GM21526 (cell line): ENCODE data around the gene TOMT.
"Not testable (repeated sequence)": the region's sequence is repeated elsewhere in the genome, so short reads cannot be mapped to it uniquely, and the experiment has no call there.

Experiments
- ATAC-seq: cut with Tn5 transposase; IDR thresholded peaks from one replicate; pipeline ENCODE4 v1.9.1; 2021; ENCODE audit warnings: moderate library complexity; ENCODE audit not compliant: unreplicated experiment, low FRiP score

The TOMT gene

DNA sequence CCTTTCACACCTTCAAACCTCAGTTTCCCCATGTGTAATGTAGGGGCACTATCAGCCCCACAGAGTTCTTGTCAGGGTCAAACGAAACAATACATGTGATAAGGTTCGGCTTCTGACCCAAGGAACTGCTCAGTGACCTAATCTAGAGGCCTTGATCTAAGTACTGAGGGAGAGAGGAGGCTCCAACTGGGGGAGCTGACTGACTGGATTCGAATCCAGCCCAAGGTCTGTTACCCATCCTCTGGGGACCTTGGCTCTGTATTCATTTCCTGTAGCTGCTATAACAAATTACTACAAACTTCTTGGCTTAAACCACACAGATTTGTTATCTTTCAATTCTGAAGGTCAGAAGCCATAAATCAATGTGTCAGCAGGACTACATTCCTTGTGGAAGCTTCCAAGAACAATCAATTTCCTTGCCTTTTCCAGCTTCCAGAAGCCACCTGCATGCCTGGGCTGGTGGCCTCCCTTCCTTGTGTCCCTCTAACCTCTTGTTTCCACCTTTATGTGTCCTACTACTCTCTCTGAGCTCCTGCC lies 17.5 kb downstream of the TOMT start:
- no peak for ATAC-seq

GRCh38 chr11:72124046-72124445 lies 18.3 kb downstream of the TOMT start:
- no peak for ATAC-seq

- no peak for ATAC-seq
Measured at GRCh38 chr11:72125956-72126355, 20.2 kb downstream of the TOMT start.

- no peak for ATAC-seq
Measured at GRCh38 chr11:72127923-72128322, 22.2 kb downstream of the TOMT start.

- ATAC-seq: no peak
Measured at GRCh38 chr11:72129381-72129780, 23.7 kb downstream of the TOMT start.

GRCh38 chr11:72132646-72133045 lies 26.9 kb downstream of the TOMT start:
- no peak for ATAC-seq

DNA sequence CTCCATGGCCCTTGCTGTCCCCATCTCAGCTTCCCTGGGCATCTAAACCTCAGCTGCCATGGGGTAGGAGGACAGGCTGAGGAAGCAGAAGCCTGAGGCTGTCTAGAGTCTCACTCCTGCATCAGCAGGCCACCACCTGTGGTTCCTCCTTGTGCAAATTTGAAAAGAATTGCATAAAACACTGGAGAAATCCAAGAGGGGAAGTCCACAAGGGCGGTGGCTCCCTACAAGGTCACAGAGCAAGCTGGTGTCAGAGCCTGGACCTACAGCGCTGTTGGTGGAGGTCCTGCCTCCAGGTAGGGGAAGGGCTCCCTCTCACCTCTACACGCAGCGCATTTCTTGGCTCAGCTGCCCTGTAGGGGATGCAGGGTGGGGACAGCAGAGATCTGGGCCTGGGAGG lies 29.7 kb downstream of the TOMT start, which contains the start of gene FOLR3:
FOLR3 (plus strand) TSS at position 253 of the 400 bp plus-strand sequence. CDS start 228 bp downstream, outside the sequence.
- ATAC-seq: not testable (repeated sequence)

DNA sequence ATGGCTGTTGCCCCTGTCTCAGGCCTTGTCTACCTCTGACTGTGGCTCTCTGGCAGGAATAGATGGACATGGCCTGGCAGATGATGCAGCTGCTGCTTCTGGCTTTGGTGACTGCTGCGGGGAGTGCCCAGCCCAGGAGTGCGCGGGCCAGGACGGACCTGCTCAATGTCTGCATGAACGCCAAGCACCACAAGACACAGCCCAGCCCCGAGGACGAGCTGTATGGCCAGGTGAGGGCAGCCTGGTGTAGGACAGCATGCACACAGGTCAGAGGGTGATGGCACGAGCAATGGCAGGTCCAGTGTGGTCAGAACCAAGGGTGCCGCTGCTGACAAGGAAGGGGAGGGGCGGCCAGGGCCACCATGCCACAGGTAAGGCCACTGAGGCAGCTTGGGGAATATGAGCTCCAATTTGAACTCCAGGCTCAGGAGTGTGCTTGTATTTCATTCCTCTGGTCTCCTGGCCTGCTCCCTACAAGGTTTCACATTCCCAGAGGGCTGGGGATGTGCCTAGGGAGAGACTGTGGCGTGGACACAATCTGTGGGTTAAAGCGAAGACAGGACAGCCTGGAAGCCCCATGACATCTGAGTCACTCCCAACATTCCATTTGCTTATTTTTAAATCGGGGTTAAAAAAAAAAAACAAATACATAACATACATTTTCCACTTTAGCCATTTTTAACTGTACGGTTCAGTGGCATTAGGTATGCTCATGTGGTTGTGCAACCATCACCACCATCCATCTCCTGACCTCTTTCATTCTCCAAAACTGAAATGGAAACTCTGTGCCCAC lies 30.4 kb downstream of the TOMT start:
- no peak for ATAC-seq

- ATAC-seq: no peak
Measured at GRCh38 chr11:72136684-72137262, 31.0 kb downstream of the TOMT start.

GRCh38 chr11:72138821-72139390 lies 33.2 kb downstream of the TOMT start:
- ATAC-seq: no peak

GRCh38 chr11:72139500-72139899 lies 33.8 kb downstream of the TOMT start:
- no peak for ATAC-seq

DNA sequence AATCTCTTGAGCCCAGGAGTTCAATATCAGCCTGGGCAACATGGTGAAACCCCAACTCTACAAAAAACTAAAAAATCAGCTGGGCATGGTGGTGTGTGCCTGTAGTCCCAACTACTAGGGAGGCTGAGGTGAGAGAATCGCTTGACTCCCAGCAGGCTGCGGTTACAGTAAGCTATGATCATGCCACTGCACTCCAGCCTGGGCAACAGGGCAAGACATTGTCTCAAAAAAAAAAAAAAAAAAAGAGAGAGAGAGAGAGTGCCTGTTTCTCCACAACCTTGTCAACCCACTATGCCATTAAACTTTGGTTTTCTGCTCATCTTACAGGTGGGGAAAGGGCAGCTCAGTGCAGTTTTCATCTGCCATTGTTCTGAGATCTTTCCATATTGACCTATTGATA lies 34.9 kb downstream of the TOMT start:
- no peak for ATAC-seq

DNA sequence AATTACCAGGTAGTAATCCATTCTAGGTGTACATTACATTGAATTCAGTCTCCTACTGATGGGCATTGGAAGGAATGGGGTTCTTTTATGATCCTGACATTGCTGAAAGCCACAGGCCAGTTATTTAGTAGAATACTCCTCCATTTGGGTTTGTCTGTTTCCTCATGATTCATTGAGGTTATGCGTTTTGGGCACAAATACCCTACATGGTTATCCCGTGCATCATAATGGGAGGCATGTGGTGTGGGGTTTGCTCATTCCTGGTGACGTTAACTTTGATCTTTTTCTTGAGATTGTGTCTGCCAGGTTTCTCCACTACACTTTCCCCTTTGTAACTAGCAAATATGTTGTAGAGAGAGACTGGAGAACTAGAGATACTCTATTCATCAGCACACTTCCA lies 35.3 kb downstream of the TOMT start:
- ATAC-seq: no peak

GRCh38 chr11:72142086-72142485 lies 36.4 kb downstream of the TOMT start:
- not testable (repeated sequence) for ATAC-seq

GRCh38 chr11:72142543-72142942 lies 36.8 kb downstream of the TOMT start:
- not testable (repeated sequence) for ATAC-seq

GRCh38 chr11:72144807-72145565 lies 39.3 kb downstream of the TOMT start:
- no peak for ATAC-seq

DNA sequence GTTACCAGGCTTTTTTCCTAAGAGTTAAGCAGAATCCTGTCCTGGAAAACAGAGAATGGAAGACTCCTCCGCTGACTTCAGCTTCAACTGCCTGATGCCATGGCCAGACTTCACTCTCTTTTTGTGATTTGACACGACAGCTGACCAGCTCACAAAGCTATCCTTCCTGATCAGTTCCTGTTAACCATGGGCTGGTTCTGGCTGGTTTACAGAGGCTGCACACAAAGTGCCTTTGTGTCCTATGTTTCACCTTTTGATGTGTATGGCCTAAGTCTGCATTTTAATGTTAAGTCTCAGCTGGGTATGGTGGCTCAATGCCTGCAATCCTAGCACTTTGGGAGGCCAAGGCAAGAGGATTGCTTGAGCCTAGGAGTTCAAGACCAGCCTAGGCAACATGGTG lies 40.9 kb downstream of the TOMT start:
- no peak for ATAC-seq

- ATAC-seq: no peak
Measured at GRCh38 chr11:72150882-72151281, 45.2 kb downstream of the TOMT start.

DNA sequence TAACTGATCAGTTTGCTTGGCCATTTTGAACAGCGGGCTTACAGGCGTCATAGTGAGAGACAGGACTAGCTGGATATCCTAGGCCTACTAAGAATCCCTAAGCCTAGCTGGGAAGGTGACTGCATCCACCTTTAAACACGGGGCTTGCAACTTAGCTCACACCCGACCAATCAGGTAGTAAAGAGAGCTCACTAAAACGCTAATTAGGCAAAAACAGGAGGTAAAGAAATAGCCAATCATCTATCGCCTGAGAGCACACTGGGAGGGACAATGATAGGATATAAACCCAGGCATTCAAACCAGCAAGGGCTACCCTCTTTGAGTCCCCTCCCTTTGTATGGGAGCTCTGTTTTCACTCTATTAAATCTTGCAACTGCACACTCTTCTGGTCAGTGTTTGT lies 48.1 kb downstream of the TOMT start:
- not testable (repeated sequence) for ATAC-seq

GRCh38 chr11:72154816-72155215 lies 49.1 kb downstream of the TOMT start:
- ATAC-seq: no peak

DNA sequence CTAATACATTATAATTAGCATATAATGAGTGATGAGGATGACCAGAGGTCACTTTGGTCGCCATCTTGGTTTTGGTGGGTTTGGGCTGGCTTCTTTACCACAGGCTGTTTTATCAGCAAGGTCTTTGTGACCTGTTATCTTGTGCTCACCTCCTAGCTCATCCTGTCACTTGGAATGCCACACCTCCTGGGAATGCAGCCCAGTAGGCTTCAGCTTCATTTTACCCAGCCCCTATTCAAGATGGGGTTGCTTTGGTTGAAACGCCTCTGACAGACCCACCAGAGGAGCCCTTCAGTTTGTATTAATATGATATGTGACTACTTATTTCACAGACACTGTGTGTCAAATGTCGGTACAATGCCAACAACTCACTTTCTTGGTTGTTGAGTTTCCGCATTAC lies 50.0 kb downstream of the TOMT start:
- ATAC-seq: no peak
